Chondrocyte (in vitro differentiated cells): Measurements from ENCODE around the gene IQGAP1. TPM values are rescaled to one million over a fixed set of nuclear protein-coding genes. Genes with fewer than 3 reads are reported as not detected.
"Not testable (repeated sequence)": the region's sequence is repeated elsewhere in the genome, so short reads cannot be mapped to it uniquely, and the experiment has no call there.

Experiments used
- DNase-seq: peaks from one replicate; pipeline ENCODE4 v3.0.0; 2021; ENCODE audit warnings: mixed read lengths, low spot score
- H3K27ac Mint-ChIP-seq: one replicate; pipeline ENCODE4 v1.8.0; 2021; ENCODE audit warnings: mild to moderate bottlenecking, moderate library complexity, mixed read lengths; ENCODE audit not compliant: unreplicated experiment
- H3K27me3 Mint-ChIP-seq: 2 replicates; pipeline ENCODE4 v1.8.0; 2021; ENCODE audit warnings: low read depth, mixed read lengths
- H3K36me3 Mint-ChIP-seq: 2 replicates; pipeline ENCODE4 v1.8.0; 2021; ENCODE audit warnings: low read depth, mixed read lengths
- H3K4me1 Mint-ChIP-seq: 2 replicates; pipeline ENCODE4 v1.8.0; 2021; ENCODE audit warnings: low read depth, mild to moderate bottlenecking, mixed read lengths
- H3K4me3 Mint-ChIP-seq: one replicate; pipeline ENCODE4 v1.8.0; 2021; ENCODE audit warnings: mild to moderate bottlenecking, moderate library complexity, mixed read lengths; ENCODE audit not compliant: unreplicated experiment
- H3K9me3 Mint-ChIP-seq: 2 replicates; pipeline ENCODE4 v1.8.0; 2021; ENCODE audit warnings: low read depth, mixed read lengths
- CTCF ChIP-seq: fragments of 200-600 bp; sonication (generic); IDR thresholded peaks from 2 replicates; pipeline ENCODE4 v1.5.0; 2021; ENCODE audit warnings: antibody characterized with exemption, mild to moderate bottlenecking, moderate library complexity
- total RNA-seq: library from RNA; stranded (reverse); gene quantifications from 3 replicates; pipeline ENCODE4 v1.2.1, GENCODE V29; 2021

IQGAP1 gene
- total RNA-seq, 1 donor from 2014 or later = 209 TPM

GRCh38 chr15:90345857-90346256 lies 42.2 kb upstream of the IQGAP1 start:
- no peak for DNase-seq
- no peaks in the 10 kb centered on the region for H3K9me3 Mint-ChIP-seq

GRCh38 chr15:90347431-90348065 lies 40.5 kb upstream of the IQGAP1 start:
- not testable (repeated sequence) for DNase-seq, H3K9me3 Mint-ChIP-seq, H3K27me3 Mint-ChIP-seq, H3K4me3 Mint-ChIP-seq, H3K36me3 Mint-ChIP-seq, H3K27ac Mint-ChIP-seq
- H3K4me1 Mint-ChIP-seq = peaks cover 23% of the 10 kb centered on the region

More at GRCh38 chr15:90345857-90346256, 42.2 kb upstream of the IQGAP1 start:
- Mint-ChIP-seq H3K4me3 (no peak overlapping the region), H3K36me3 (no peaks in the 10 kb centered on the region), H3K27me3 (no peaks in the 10 kb centered on the region), H3K4me1 (peaks cover 18% of the 10 kb centered on the region), H3K27ac (no peak overlapping the region)
- TF ChIP-seq CTCF = no peak

GRCh38 chr15:90348456-90348855 lies 39.6 kb upstream of the IQGAP1 start:
- no peak for DNase-seq
- Mint-ChIP-seq H3K27ac (no peak overlapping the region), H3K27me3 (no peaks in the 10 kb centered on the region), H3K4me3 (no peak overlapping the region), H3K4me1 (peaks cover 15% of the 10 kb centered on the region), H3K36me3 (no peaks in the 10 kb centered on the region), H3K9me3 (no peaks in the 10 kb centered on the region)
- TF ChIP-seq CTCF = no peak

- H3K36me3 Mint-ChIP-seq = no peaks in the 10 kb centered on the region
Measured at GRCh38 chr15:90349072-90349471, 39.0 kb upstream of the IQGAP1 start.

GRCh38 chr15:90349821-90350220 lies 38.2 kb upstream of the IQGAP1 start:
- Mint-ChIP-seq H3K27me3 (no peaks in the 10 kb centered on the region), H3K4me1 (peaks cover 10% of the 10 kb centered on the region), H3K4me3 (no peak overlapping the region), H3K9me3 (no peaks in the 10 kb centered on the region), H3K27ac (no peak overlapping the region), H3K36me3 (no peaks in the 10 kb centered on the region)
- TF ChIP-seq CTCF = no peak
- DNase-seq = no peak

More at GRCh38 chr15:90349072-90349471, 39.0 kb upstream of the IQGAP1 start:
- no peaks in the 10 kb centered on the region for H3K27me3 Mint-ChIP-seq
- H3K27ac Mint-ChIP-seq = no peak overlapping the region
- TF ChIP-seq CTCF = no peak
- DNase-seq = no peak
- H3K9me3 Mint-ChIP-seq = no peaks in the 10 kb centered on the region
- H3K4me3 Mint-ChIP-seq = no peak overlapping the region
- H3K4me1 Mint-ChIP-seq = peaks cover 10% of the 10 kb centered on the region
